Stimulated activated CD4-positive, alpha-beta T cell treated with anti-CD3 and anti-CD28 coated beads, Interleukin-4, amount 100 ng/mL, for 1 hour (primary cell): ENCODE measurements around the gene RNASE7.

Experiments used
- DNase-seq: peaks from one replicate; pipeline ENCODE4 v3.0.0-alpha.2; 2020

The RNASE7 gene

GRCh38 chr14:21069388-21070082 lies 27.4 kb downstream of the RNASE7 start:
- DNase-seq = no peak

GRCh38 chr14:21070083-21070609 lies 28.0 kb downstream of the RNASE7 start, which contains the start of gene ARHGEF40:
TSS of gene ARHGEF40 (plus strand) at chr14:21070304. CDS start at chr14:21070397, 93 bp downstream.
- no peak for DNase-seq

- no peak for DNase-seq
Observed at GRCh38 chr14:21070610-21071224, 28.6 kb downstream of the RNASE7 start.

- no peak for DNase-seq
Observed at GRCh38 chr14:21071225-21072030, 29.3 kb downstream of the RNASE7 start.

- DNase-seq = no peak
Observed at GRCh38 chr14:21072031-21072473, 29.9 kb downstream of the RNASE7 start.

GRCh38 chr14:21072781-21073339 lies 30.7 kb downstream of the RNASE7 start:
- no peak for DNase-seq

GRCh38 chr14:21073921-21074320 lies 31.8 kb downstream of the RNASE7 start:
- DNase-seq = no peak

- no peak for DNase-seq
Observed at GRCh38 chr14:21074398-21075272, 32.5 kb downstream of the RNASE7 start.

- DNase-seq = no peak
Observed at GRCh38 chr14:21075719-21076437, 33.7 kb downstream of the RNASE7 start.

- no peak for DNase-seq
Observed at GRCh38 chr14:21077672-21078071, 35.5 kb downstream of the RNASE7 start.

GRCh38 chr14:21078287-21078686 lies 36.1 kb downstream of the RNASE7 start:
- DNase-seq = no peak

GRCh38 chr14:21078726-21079125 lies 36.6 kb downstream of the RNASE7 start:
- DNase-seq = no peak

- no peak for DNase-seq
Observed at GRCh38 chr14:21081521-21082142, 39.5 kb downstream of the RNASE7 start.

GRCh38 chr14:21083565-21084325 lies 41.6 kb downstream of the RNASE7 start:
- no peak for DNase-seq

- DNase-seq = no peak
Observed at GRCh38 chr14:21084396-21084795, 42.2 kb downstream of the RNASE7 start.

GRCh38 chr14:21084998-21085853 lies 43.1 kb downstream of the RNASE7 start:
- no peak for DNase-seq

GRCh38 chr14:21086908-21087293 lies 44.7 kb downstream of the RNASE7 start:
- DNase-seq = no peak

- no peak for DNase-seq
Observed at GRCh38 chr14:21087294-21088091, 45.3 kb downstream of the RNASE7 start.
